SU-DHL-6 (cell line): ENCODE measurements around the gene VWF.

Source experiments
- H2AFZ ChIP-seq: fragments of 200-600 bp; sonication (generic); 2 replicates; pipeline ENCODE4 v1.6.1; 2014; ENCODE audit warnings: low read depth, mild to moderate bottlenecking, moderate library complexity, mixed read lengths, antibody characterized with exemption, low read length; ENCODE audit not compliant: severe bottlenecking
- H3F3A ChIP-seq: fragments of 200-600 bp; shearing (Covaris generic); 2 replicates; pipeline ENCODE4 v1.6.0; 2016; ENCODE audit warnings: antibody characterized with exemption, mild to moderate bottlenecking; ENCODE audit not compliant: insufficient read depth
- H3K27ac ChIP-seq: fragments of 200-600 bp; sonication (generic); 2 replicates; pipeline ENCODE4 v1.5.1; 2016; ENCODE audit warnings: low read depth, mild to moderate bottlenecking, low read length, moderate library complexity, mixed read lengths
- H3K27me3 ChIP-seq: fragments of 200-600 bp; sonication (generic), shearing (Covaris generic); 2 replicates; pipeline ENCODE4 v1.6.0; 2014; ENCODE audit warnings: mild to moderate bottlenecking, low read length
- H3K36me3 ChIP-seq: fragments of 200-600 bp; sonication (generic); 2 replicates; pipeline ENCODE4 v1.6.1; 2014; ENCODE audit warnings: mild to moderate bottlenecking, low read length, mixed read lengths
- H3K4me2 ChIP-seq: fragments of 300-600, 200-600 bp; shearing (Covaris generic), sonication (generic); 2 replicates; pipeline ENCODE4 v1.6.0; 2014; ENCODE audit warnings: low read length, low read depth, mild to moderate bottlenecking; ENCODE audit not compliant: poor library complexity, severe bottlenecking
- H3K4me3 ChIP-seq: fragments of 200-600 bp; sonication (generic); 2 replicates; pipeline ENCODE4 v1.5.1; 2014; ENCODE audit warnings: antibody characterized with exemption, low read length, mild to moderate bottlenecking, mixed read lengths; ENCODE audit not compliant: insufficient read depth, poor library complexity, severe bottlenecking
- H3K79me2 ChIP-seq: fragments of 200-600 bp; sonication (generic); 2 replicates; pipeline ENCODE4 v1.6.1; 2014; ENCODE audit warnings: mild to moderate bottlenecking, low read length, moderate library complexity; ENCODE audit not compliant: insufficient read depth
- H3K9ac ChIP-seq: fragments of 200-600 bp; sonication (generic); 2 replicates; pipeline ENCODE4 v1.7.0; 2014; ENCODE audit warnings: mild to moderate bottlenecking, low read length
- H3K9me2 ChIP-seq: fragments of 200-600 bp; sonication (generic); replicated peaks from 2 replicates; pipeline ENCODE4 v1.6.1; 2014; ENCODE audit warnings: low read length; ENCODE audit not compliant: insufficient read depth
- H3K9me3 ChIP-seq: fragments of 200-600 bp; sonication (generic); 2 replicates; pipeline ENCODE4 v1.6.1; 2014; ENCODE audit warnings: low read length, mixed read lengths; ENCODE audit not compliant: insufficient read depth
- H4K20me1 ChIP-seq: fragments of 200-600 bp; sonication (generic); 2 replicates; pipeline ENCODE4 v1.6.1; 2014; ENCODE audit warnings: low read depth, mild to moderate bottlenecking, antibody characterized with exemption, low read length, moderate library complexity, mixed read lengths
- CTCF ChIP-seq: fragments of 200-600 bp; sonication (generic); IDR thresholded peaks from one replicate; pipeline ENCODE4 v1.5.1; 2017; ENCODE audit warnings: antibody characterized with exemption, mild to moderate bottlenecking, low read length, moderate library complexity; ENCODE audit not compliant: insufficient read depth, poor library complexity, severe bottlenecking
- EZH2phosphoT487 ChIP-seq: fragments of 200-600 bp; sonication (generic), shearing (Covaris generic); conservative IDR thresholded peaks from 2 replicates; pipeline ENCODE4 v1.6.1; 2018; ENCODE audit warnings: mild to moderate bottlenecking, antibody characterized with exemption, low read length, moderate library complexity, mixed read lengths

The VWF gene

GRCh38 chr12:6068227-6068626, 56.2 kb downstream of the VWF start:
- no peaks in the 10 kb centered on the region for H4K20me1 ChIP-seq
- no peak overlapping the region for H3K27ac ChIP-seq
- H3K9ac ChIP-seq: no peak overlapping the region
- H3K4me3 ChIP-seq: no peak overlapping the region
- no peak overlapping the region for H3K4me2 ChIP-seq
- no peak for TF ChIP-seq CTCF
- no peak for TF ChIP-seq EZH2phosphoT487
- H3K9me2 ChIP-seq: no peaks in the 10 kb centered on the region
- H3K79me2 ChIP-seq: no peaks in the 10 kb centered on the region
- H2AFZ ChIP-seq: no peak overlapping the region
- H3F3A ChIP-seq: no peaks in the 10 kb centered on the region
- no peaks in the 10 kb centered on the region for H3K36me3 ChIP-seq
- H3K27me3 ChIP-seq: no peaks in the 10 kb centered on the region
- H3K9me3 ChIP-seq: no peaks in the 10 kb centered on the region

GRCh38 chr12:6067152-6067916, 57.1 kb downstream of the VWF start:
- no peak overlapping the region for H3K9ac ChIP-seq
- H3K36me3 ChIP-seq: no peaks in the 10 kb centered on the region
- H3K27me3 ChIP-seq: no peaks in the 10 kb centered on the region
- H3K27ac ChIP-seq: no peak overlapping the region
- TF ChIP-seq EZH2phosphoT487: no peak
- TF ChIP-seq CTCF: no peak
- H4K20me1 ChIP-seq: no peaks in the 10 kb centered on the region
- H3K9me2 ChIP-seq: no peaks in the 10 kb centered on the region
- no peaks in the 10 kb centered on the region for H3K79me2 ChIP-seq
- no peaks in the 10 kb centered on the region for H3F3A ChIP-seq
- H3K9me3 ChIP-seq: no peaks in the 10 kb centered on the region
- no peak overlapping the region for H2AFZ ChIP-seq
- no peak overlapping the region for H3K4me3 ChIP-seq
- no peak overlapping the region for H3K4me2 ChIP-seq

GRCh38 chr12:6066651-6067050, 57.8 kb downstream of the VWF start:
- Histone ChIP-seq H3K4me3 (no peak overlapping the region), H3F3A (no peaks in the 10 kb centered on the region), H3K27ac (no peak overlapping the region), H3K27me3 (no peaks in the 10 kb centered on the region), H3K79me2 (no peaks in the 10 kb centered on the region), H3K36me3 (no peaks in the 10 kb centered on the region), H3K9ac (no peak overlapping the region), H3K9me2 (no peaks in the 10 kb centered on the region), H3K4me2 (no peak overlapping the region), H2AFZ (no peak overlapping the region), H3K9me3 (no peaks in the 10 kb centered on the region), H4K20me1 (no peaks in the 10 kb centered on the region)
- TF ChIP-seq CTCF (no peak), EZH2phosphoT487 (no peak)
